HepG2 (cell line): ENCODE measurements around the gene SLC25A38. TPM values are rescaled to one million over a fixed set of nuclear protein-coding genes. Genes with fewer than 3 reads are reported as not detected.

ENCODE experiments used
- CAMTA2 ChIP-seq: sonication (generic); formaldehyde crosslinking; IDR thresholded peaks from 2 replicates; pipeline ENCODE4 v1.4.0; 2020; ENCODE audit warnings: mild to moderate bottlenecking, missing genetic modification reagents, borderline replicate concordance
- ETV5 ChIP-seq: IDR thresholded peaks from 2 replicates; pipeline ENCODE4 v1.6.1; 2018; ENCODE audit warnings: missing biosample characterization, missing genetic modification reagents, inconsistent platforms, borderline replicate concordance
- GPN1 ChIP-seq: sonication (generic); formaldehyde crosslinking; IDR thresholded peaks from 2 replicates; pipeline ENCODE4 v1.5.1; 2020; ENCODE audit warnings: missing genetic modification reagents, borderline replicate concordance
- HNRNPLL ChIP-seq: fragments of 200-400 bp; formaldehyde crosslinking; IDR thresholded peaks from 2 replicates; pipeline ENCODE4 v1.6.1; 2017; ENCODE audit warnings: mild to moderate bottlenecking, low read depth, low read length; ENCODE audit not compliant: poor library complexity, severe bottlenecking
- IKZF1 ChIP-seq: fragments of 450-650 bp; IDR thresholded peaks from 2 replicates; pipeline ENCODE4 v1.7.1; 2016
- KDM5A ChIP-seq: fragments of 200-600 bp; sonication (generic); IDR thresholded peaks from 2 replicates; pipeline ENCODE4 v1.7.0; 2018; ENCODE audit warnings: antibody characterized with exemption, mild to moderate bottlenecking, low read length, borderline replicate concordance
- KMT2B ChIP-seq: IDR thresholded peaks from 2 replicates; pipeline ENCODE4 v1.6.1; 2016; ENCODE audit warnings: missing genetic modification reagents, missing compliant biosample characterization
- MAF1 ChIP-seq: sonication (generic); formaldehyde crosslinking; IDR thresholded peaks from 2 replicates; pipeline ENCODE4 v1.5.0; 2020; ENCODE audit warnings: missing genetic modification reagents, borderline replicate concordance
- MLLT10 ChIP-seq: sonication (generic); formaldehyde crosslinking; IDR thresholded peaks from 2 replicates; pipeline ENCODE4 v1.4.0; 2020; ENCODE audit warnings: missing genetic modification reagents
- NCOA5 ChIP-seq: sonication (generic); formaldehyde crosslinking; IDR thresholded peaks from 2 replicates; pipeline ENCODE4 v1.4.0; 2020; ENCODE audit warnings: missing genetic modification reagents
- NFKB2 ChIP-seq: sonication (generic); formaldehyde crosslinking; IDR thresholded peaks from 2 replicates; pipeline ENCODE4 v1.4.0; 2020; ENCODE audit warnings: missing genetic modification reagents, borderline replicate concordance
- SALL1 ChIP-seq: sonication (generic); formaldehyde crosslinking; IDR thresholded peaks from 2 replicates; pipeline ENCODE4 v1.8.0; 2022; ENCODE audit warnings: mild to moderate bottlenecking, missing genetic modification reagents
- SOX6 ChIP-seq, 2 experiments: fragments of 450-650 bp in 1 of 2; sonication (generic) in 1 of 2; formaldehyde crosslinking in 1 of 2; IDR thresholded peaks; 2 replicates each; pipeline versions ENCODE4 v1.4.0 to v1.6.1; 2017 to 2020; ENCODE audit warnings: antibody characterized with exemption in 1 of 2, mild to moderate bottlenecking in 1 of 2, missing genetic modification reagents in 1 of 2
- TBX3 ChIP-seq: fragments of 450-650 bp; IDR thresholded peaks from 2 replicates; pipeline ENCODE4 v1.6.1; 2017; ENCODE audit warnings: antibody characterized with exemption, mild to moderate bottlenecking, inconsistent platforms, borderline replicate concordance
- TCF7L2 ChIP-seq: IDR thresholded peaks from 2 replicates; pipeline ENCODE4 v1.6.1; 2011; ENCODE audit warnings: mild to moderate bottlenecking, low read depth, low read length, moderate library complexity
- ZNF317 ChIP-seq: sonication (generic); formaldehyde crosslinking; IDR thresholded peaks from 2 replicates; pipeline ENCODE4 v1.5.0; 2020; ENCODE audit warnings: mild to moderate bottlenecking, missing genetic modification reagents
- ZNF644 ChIP-seq: IDR thresholded peaks from 2 replicates; pipeline ENCODE4 v1.6.1; 2016; ENCODE audit warnings: low read depth
- ZNF652 ChIP-seq: IDR thresholded peaks from 2 replicates; pipeline ENCODE4 v1.6.1; 2016; ENCODE audit warnings: low read depth, borderline replicate concordance
- ZNF674 ChIP-seq: sonication (generic); formaldehyde crosslinking; IDR thresholded peaks from 2 replicates; pipeline ENCODE4 v1.5.0; 2020; ENCODE audit warnings: low read depth, mild to moderate bottlenecking, missing genetic modification reagents
- ZNF709 ChIP-seq: sonication (generic); formaldehyde crosslinking; IDR thresholded peaks from 2 replicates; pipeline ENCODE4 v1.5.0; 2020; ENCODE audit warnings: mild to moderate bottlenecking, missing genetic modification reagents
- ZNF737 ChIP-seq: sonication (generic); formaldehyde crosslinking; IDR thresholded peaks from 2 replicates; pipeline ENCODE4 v1.5.0; 2020; ENCODE audit warnings: missing genetic modification reagents, mild to moderate bottlenecking, borderline replicate concordance
- polyA plus RNA-seq, 8 experiments: library from polyadenylated mRNA; depleted of rRNA in 3 of 8; stranded (reverse) in 7 of 8; unstranded in 1 of 8; fragments of >200 nt; fragmentation: Illumina TruSeq in 4 of 8; extraction: Trizol in 4 of 8; gene quantifications; 2 replicates each; pipeline versions ENCODE4 v1.2.1 to v1.2.3, GENCODE V29; 2011 to 2016; ENCODE audit warnings: low read depth in 4 of 8, missing spikeins in 1 of 8, mixed read lengths in 1 of 8; ENCODE audit not compliant: insufficient read depth in 1 of 8
- total RNA-seq, 5 experiments: library from RNA; depleted of rRNA; stranded (reverse); fragments of >200 nt; fragmentation: Illumina TruSeq; extraction: Trizol; gene quantifications; 2 replicates each; pipeline ENCODE4 v1.2.3, GENCODE V29; 2016; ENCODE audit warnings: low read depth in 1 of 5
- TF ChIP-seq, protein P1 (sequence below): sonication (generic); formaldehyde crosslinking; IDR thresholded peaks from 2 replicates; pipeline ENCODE4 v1.8.1; 2023; ENCODE audit warnings: mild to moderate bottlenecking, missing genetic modification reagents, borderline replicate concordance
- TF ChIP-seq, protein P2 (sequence below): sonication (generic); formaldehyde crosslinking; conservative IDR thresholded peaks from 2 replicates; pipeline ENCODE4 v1.4.0; 2020; ENCODE audit warnings: missing genetic modification reagents
- TF ChIP-seq, protein P3 (sequence below): sonication (generic); formaldehyde crosslinking; IDR thresholded peaks from 2 replicates; pipeline ENCODE4 v1.5.1; 2020; ENCODE audit warnings: mild to moderate bottlenecking, missing genetic modification reagents, moderate library complexity

The SLC25A38 gene
- total and polyA plus RNA-seq, 2 of the 13 experiments (the other 11 are each of a cell fraction or from before 2014, with no cell fraction given) = 32.5 to 35.4 TPM

DNA sequence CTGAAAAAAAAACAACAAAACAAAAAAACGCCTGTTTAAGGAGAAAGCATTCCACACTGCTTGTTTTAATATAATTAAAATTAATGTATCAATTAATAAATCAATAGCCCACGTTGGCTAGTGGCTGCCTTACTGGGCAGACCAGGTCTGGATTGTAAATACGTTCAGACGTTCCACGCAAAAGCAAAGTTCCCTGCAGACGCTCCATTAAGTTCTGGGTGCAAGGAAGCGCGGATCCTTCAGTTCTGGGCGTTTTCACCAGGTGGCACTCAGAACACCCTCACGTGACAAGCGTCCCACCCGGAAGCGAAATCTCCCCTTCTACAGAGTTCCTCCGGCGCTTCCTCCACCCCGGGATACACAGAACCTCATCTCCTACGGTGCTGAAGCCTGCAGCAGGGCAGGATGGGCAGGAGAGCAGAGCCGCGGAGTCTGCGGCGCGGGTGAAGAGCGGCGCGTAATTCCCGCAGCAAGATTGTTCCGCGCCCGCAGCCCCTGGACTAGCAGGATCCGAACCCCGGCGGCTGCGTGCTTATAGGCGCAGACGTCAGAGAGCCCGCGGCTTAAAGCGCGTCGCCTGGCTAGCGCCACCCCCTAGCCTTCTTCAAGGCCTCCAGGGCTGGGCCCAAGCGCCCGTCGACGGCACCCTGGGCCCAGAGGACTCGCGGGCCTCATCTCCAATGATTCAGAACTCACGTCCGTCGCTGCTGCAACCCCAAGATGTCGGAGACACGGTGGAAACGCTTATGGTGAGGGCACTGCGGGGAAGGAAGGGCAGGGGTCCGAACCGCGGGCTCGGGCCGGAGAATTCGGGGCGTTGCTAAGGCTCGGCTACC is at the start of gene SLC25A38 (continued):
- TF ChIP-seq ZNF737 (CRISPR knock-in tag) (no peak), ZNF317 (CRISPR knock-in tag) (no peak), GPN1 (CRISPR knock-in tag) (no peak), NFKB2 (CRISPR knock-in tag) (0 out of 2 replicates have a peak, but pooled peaks have one; percentile 26), MAF1 (CRISPR knock-in tag) (no peak), ZNF652 (no peak), SALL1 (CRISPR knock-in tag) (peak; percentile 68; the same call in 1 of the 2 replicates), SOX6 (IDR thresholded peaks at IDR 0.05) (no peak), SOX6 (CRISPR knock-in tag; IDR thresholded peaks at IDR 0.05) (no peak), ZNF674 (CRISPR knock-in tag) (0 out of 2 replicates have a peak, but pooled peaks have one; percentile 22), TCF7L2 (no peak), ETV5 (CRISPR knock-in tag) (peak; percentile 39; the same call in 1 of the 2 replicates), KMT2B (peak; percentile 69), CAMTA2 (CRISPR knock-in tag) (no peak), MLLT10 (no peak), HNRNPLL (peak; percentile 91), KDM5A (peak; percentile 63; the same call in 1 of the 2 replicates), TBX3 (no peak), IKZF1 (no peak), NCOA5 (CRISPR knock-in tag) (no peak), ZNF709 (CRISPR knock-in tag) (peak; percentile 15; the same call in 1 of the 2 replicates), ZNF644 (0 out of 2 replicates have a peak, but pooled peaks have one; percentile 9)
- TF ChIP-seq, protein P1, sequence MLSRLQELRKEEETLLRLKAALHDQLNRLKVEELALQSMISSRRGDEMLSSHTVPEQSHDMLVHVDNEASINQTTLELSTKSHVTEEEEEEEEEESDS (CRISPR knock-in tag) = no peak
- TF ChIP-seq, protein P2, sequence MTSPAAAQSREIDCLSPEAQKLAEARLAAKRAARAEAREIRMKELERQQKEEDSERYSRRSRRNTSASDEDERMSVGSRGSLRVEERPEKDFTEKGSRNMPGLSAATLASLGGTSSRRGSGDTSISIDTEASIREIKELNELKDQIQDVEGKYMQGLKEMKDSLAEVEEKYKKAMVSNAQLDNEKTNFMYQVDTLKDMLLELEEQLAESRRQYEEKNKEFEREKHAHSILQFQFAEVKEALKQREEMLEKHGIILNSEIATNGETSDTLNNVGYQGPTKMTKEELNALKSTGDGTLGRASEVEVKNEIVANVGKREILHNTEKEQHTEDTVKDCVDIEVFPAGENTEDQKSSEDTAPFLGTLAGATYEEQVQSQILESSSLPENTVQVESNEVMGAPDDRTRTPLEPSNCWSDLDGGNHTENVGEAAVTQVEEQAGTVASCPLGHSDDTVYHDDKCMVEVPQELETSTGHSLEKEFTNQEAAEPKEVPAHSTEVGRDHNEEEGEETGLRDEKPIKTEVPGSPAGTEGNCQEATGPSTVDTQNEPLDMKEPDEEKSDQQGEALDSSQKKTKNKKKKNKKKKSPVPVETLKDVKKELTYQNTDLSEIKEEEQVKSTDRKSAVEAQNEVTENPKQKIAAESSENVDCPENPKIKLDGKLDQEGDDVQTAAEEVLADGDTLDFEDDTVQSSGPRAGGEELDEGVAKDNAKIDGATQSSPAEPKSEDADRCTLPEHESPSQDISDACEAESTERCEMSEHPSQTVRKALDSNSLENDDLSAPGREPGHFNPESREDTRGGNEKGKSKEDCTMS (CRISPR knock-in tag) = no peak
- TF ChIP-seq, protein P3, sequence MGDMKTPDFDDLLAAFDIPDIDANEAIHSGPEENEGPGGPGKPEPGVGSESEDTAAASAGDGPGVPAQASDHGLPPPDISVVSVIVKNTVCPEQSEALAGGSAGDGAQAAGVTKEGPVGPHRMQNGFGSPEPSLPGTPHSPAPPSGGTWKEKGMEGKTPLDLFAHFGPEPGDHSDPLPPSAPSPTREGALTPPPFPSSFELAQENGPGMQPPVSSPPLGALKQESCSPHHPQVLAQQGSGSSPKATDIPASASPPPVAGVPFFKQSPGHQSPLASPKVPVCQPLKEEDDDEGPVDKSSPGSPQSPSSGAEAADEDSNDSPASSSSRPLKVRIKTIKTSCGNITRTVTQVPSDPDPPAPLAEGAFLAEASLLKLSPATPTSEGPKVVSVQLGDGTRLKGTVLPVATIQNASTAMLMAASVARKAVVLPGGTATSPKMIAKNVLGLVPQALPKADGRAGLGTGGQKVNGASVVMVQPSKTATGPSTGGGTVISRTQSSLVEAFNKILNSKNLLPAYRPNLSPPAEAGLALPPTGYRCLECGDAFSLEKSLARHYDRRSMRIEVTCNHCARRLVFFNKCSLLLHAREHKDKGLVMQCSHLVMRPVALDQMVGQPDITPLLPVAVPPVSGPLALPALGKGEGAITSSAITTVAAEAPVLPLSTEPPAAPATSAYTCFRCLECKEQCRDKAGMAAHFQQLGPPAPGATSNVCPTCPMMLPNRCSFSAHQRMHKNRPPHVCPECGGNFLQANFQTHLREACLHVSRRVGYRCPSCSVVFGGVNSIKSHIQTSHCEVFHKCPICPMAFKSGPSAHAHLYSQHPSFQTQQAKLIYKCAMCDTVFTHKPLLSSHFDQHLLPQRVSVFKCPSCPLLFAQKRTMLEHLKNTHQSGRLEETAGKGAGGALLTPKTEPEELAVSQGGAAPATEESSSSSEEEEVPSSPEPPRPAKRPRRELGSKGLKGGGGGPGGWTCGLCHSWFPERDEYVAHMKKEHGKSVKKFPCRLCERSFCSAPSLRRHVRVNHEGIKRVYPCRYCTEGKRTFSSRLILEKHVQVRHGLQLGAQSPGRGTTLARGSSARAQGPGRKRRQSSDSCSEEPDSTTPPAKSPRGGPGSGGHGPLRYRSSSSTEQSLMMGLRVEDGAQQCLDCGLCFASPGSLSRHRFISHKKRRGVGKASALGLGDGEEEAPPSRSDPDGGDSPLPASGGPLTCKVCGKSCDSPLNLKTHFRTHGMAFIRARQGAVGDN (CRISPR knock-in tag) = peak; percentile 94
